Gastroesophageal sphincter (tissue), 4 donors: ENCODE measurements around the gene BICC1. TPM values are rescaled to one million over a fixed set of nuclear protein-coding genes. Genes with fewer than 3 reads are reported as not detected.

Experiments
- ATAC-seq: fragments of 150-250 bp; one replicate; pipeline ENCODE4 v1.9.1; 2016; ENCODE audit warnings: mild to moderate bottlenecking, moderate library complexity
- H3K27ac ChIP-seq, 4 donors: fragments of 200-600 bp; sonication (generic) in 3 of 4; 1 replicate in 3 of 4; 2 replicates in 1 of 4; pipeline ENCODE4 v1.5.1; 2016 to 2019
- H3K27me3 ChIP-seq: fragments of 200-600 bp; sonication (generic); one replicate; pipeline ENCODE4 v1.5.1; 2019
- H3K36me3 ChIP-seq, 2 donors: fragments of 200-600 bp; sonication (generic); one replicate each; pipeline ENCODE4 v1.5.1; 2019; ENCODE audit warnings: control low read depth in 1 of 2
- H3K4me1 ChIP-seq, 3 donors: fragments of 200-600 bp; sonication (generic); 1 replicate in 2 of 3; 2 replicates in 1 of 3; pipeline ENCODE4 v1.5.1; 2016 to 2019; ENCODE audit warnings: control low read depth in 2 of 3
- H3K4me3 ChIP-seq, 2 donors: fragments of 200-600 bp; sonication (generic); one replicate each; pipeline ENCODE4 v1.5.1; 2019; ENCODE audit warnings: mild to moderate bottlenecking in 1 of 2, moderate library complexity in 1 of 2
- H3K9me3 ChIP-seq, 3 donors: fragments of 200-600 bp; sonication (generic); one replicate each; pipeline ENCODE4 v1.5.1; 2017 to 2019; ENCODE audit warnings: control low read depth in 2 of 3
- CTCF ChIP-seq, 4 experiments: fragments of 200-600 bp in 2 of 4; fragments of 450-650 bp in 2 of 4; sonication (generic) in 1 of 4; IDR thresholded peaks; one replicate each; pipeline ENCODE4 v1.5.1; 2017 to 2019; ENCODE audit warnings: antibody characterized with exemption in 4 of 4, mild to moderate bottlenecking in 2 of 4, moderate library complexity in 2 of 4
- EP300 ChIP-seq: sonication (generic); formaldehyde crosslinking; IDR thresholded peaks from one replicate; pipeline ENCODE4 v1.6.1; 2017; ENCODE audit warnings: antibody characterized with exemption, mild to moderate bottlenecking
- POLR2A ChIP-seq, 2 donors: fragments of 450-650 bp; IDR thresholded peaks; one replicate each; pipeline ENCODE4 v1.6.1; 2017; ENCODE audit warnings: antibody characterized with exemption in 2 of 2, mild to moderate bottlenecking in 2 of 2, moderate library complexity in 1 of 2
- POLR2AphosphoS5 ChIP-seq: sonication (generic); formaldehyde crosslinking; IDR thresholded peaks from one replicate; pipeline ENCODE4 v1.6.1; 2017; ENCODE audit warnings: antibody characterized with exemption
- WGBS, 2 donors: methylation state at CpG; one replicate each; pipeline ENCODE4 v1.1.5; 2018; ENCODE audit warnings: low coverage in 1 of 2; 5-methylcytosine and 5-hydroxymethylcytosine counted together
- total RNA-seq, 4 donors: library from RNA; depleted of rRNA; stranded (reverse); fragments of >200 nt; gene quantifications; one replicate each; pipeline ENCODE4 v1.1.0, GENCODE V29; 2016

Gene BICC1
- total RNA-seq, 4 donors from 2014 or later, result 18.6 to 27.8 (median 22.5) TPM

- no peak for TF ChIP-seq CTCF (IDR thresholded peaks at IDR 0.05)
- TF ChIP-seq POLR2A (IDR thresholded peaks at IDR 0.05), result no peak
- no peak for TF ChIP-seq EP300
- peaks cover 0 to 4% of the 10 kb centered on the region in 2 donors for H3K36me3 ChIP-seq
- 80 to 100% methylated on average over 1 to 4 of the region's 7 CpGs for WGBS, 2 donors
These were observed 108.9 kb downstream of the BICC1 start for GRCh38 chr10:58621379-58622077.

GRCh38 chr10:58622246-58622645 is 109.6 kb downstream of the BICC1 start:
- Histone ChIP-seq H3K9me3 (no peaks in the 10 kb centered on the region), H3K4me1 (no peaks in the 10 kb centered on the region), H3K4me3 (no peak overlapping the region), H3K27me3 (no peaks in the 10 kb centered on the region), H3K36me3 (no peaks in the 10 kb centered on the region), H3K27ac (no peak overlapping the region)
- 56 to 86% methylated on average over 1 of the region's 1 CpG for WGBS, 2 donors
- TF ChIP-seq POLR2AphosphoS5 (no peak), POLR2A (IDR thresholded peaks at IDR 0.05) (no peak), CTCF (IDR thresholded peaks at IDR 0.05) (no peak), EP300 (no peak)
- no peak for ATAC-seq

More at GRCh38 chr10:58621379-58622077, 108.9 kb downstream of the BICC1 start:
- no peaks in the 10 kb centered on the region for H3K4me1 ChIP-seq
- H3K4me3 ChIP-seq, result no peak overlapping the region
- no peak for ATAC-seq
- H3K27me3 ChIP-seq, result no peaks in the 10 kb centered on the region
- H3K9me3 ChIP-seq, result no peaks in the 10 kb centered on the region
- H3K27ac ChIP-seq, result no peak overlapping the region

GRCh38 chr10:58625070-58625469 is 112.4 kb downstream of the BICC1 start:
- 44 to 64% methylated on average over 2 to 3 of the region's 3 CpGs for WGBS, 2 donors
- peak; percentile 66 for ATAC-seq
- no peak overlapping the region for H3K4me3 ChIP-seq

GRCh38 chr10:58627392-58627791 is 114.7 kb downstream of the BICC1 start:
- no peak for ATAC-seq
- Histone ChIP-seq H3K27me3 (no peaks in the 10 kb centered on the region), H3K27ac (no peak overlapping the region), H3K9me3 (no peaks in the 10 kb centered on the region), H3K36me3 (no peaks in the 10 kb centered on the region), H3K4me1 (no peaks in the 10 kb centered on the region), H3K4me3 (no peak overlapping the region)
- 86 to 90% methylated on average over 6 of the region's 6 CpGs for WGBS, 2 donors
- TF ChIP-seq CTCF (IDR thresholded peaks at IDR 0.05) (no peak), EP300 (no peak)

More at GRCh38 chr10:58625070-58625469, 112.4 kb downstream of the BICC1 start:
- Histone ChIP-seq H3K27me3 (no peaks in the 10 kb centered on the region), H3K9me3 (no peaks in the 10 kb centered on the region), H3K27ac (no peak overlapping the region), H3K36me3 (no peaks in the 10 kb centered on the region), H3K4me1 (no peaks in the 10 kb centered on the region)
- TF ChIP-seq POLR2AphosphoS5, result peak; percentile 15
- no peak for TF ChIP-seq POLR2A (IDR thresholded peaks at IDR 0.05)
- TF ChIP-seq CTCF (IDR thresholded peaks at IDR 0.05), result no peak
- TF ChIP-seq EP300, result no peak

- no peaks in the 10 kb centered on the region for H3K4me1 ChIP-seq
- no peaks in the 10 kb centered on the region for H3K9me3 ChIP-seq
- no peaks in the 10 kb centered on the region for H3K27me3 ChIP-seq
- no peak for ATAC-seq
- no peak overlapping the region for H3K4me3 ChIP-seq
- H3K27ac ChIP-seq, result no peak overlapping the region
- TF ChIP-seq EP300, result no peak
- TF ChIP-seq POLR2AphosphoS5, result no peak
- TF ChIP-seq CTCF (IDR thresholded peaks at IDR 0.05), result no peak
- no peak for TF ChIP-seq POLR2A (IDR thresholded peaks at IDR 0.05)
- WGBS, 2 donors, result 55 to 68% methylated on average over 2 of the region's 2 CpGs
- H3K36me3 ChIP-seq, result no peaks in the 10 kb centered on the region
These were observed 119.0 kb downstream of the BICC1 start for GRCh38 chr10:58631715-58632114.
